Astrocyte (in vitro differentiated cells and primary cell): ENCODE results near the gene KCNN4. TPM values are rescaled to one million over a fixed set of nuclear protein-coding genes. Genes with fewer than 3 reads are reported as not detected.

Source experiments
- DNase-seq: peaks from one replicate; pipeline ENCODE4 v3.0.0-alpha.2; 2010; ENCODE audit warnings: low read depth
- FAIRE-seq: peaks from 2 replicates; lab custom pipeline; 2011; peaks lifted over from hg19 to GRCh38; lab: Jason Lieb, UNC
- H2AFZ ChIP-seq: 2 replicates; pipeline ENCODE4 v1.6.0; 2012; ENCODE audit warnings: low read depth, low read length, inconsistent platforms
- H3K27ac ChIP-seq: 2 replicates; pipeline ENCODE4 v1.5.1; 2011; ENCODE audit warnings: low read depth, low read length, inconsistent platforms
- H3K27me3 ChIP-seq: 2 replicates; pipeline ENCODE4 v1.6.0; 2011; ENCODE audit warnings: low read length, inconsistent platforms; ENCODE audit not compliant: insufficient read depth
- H3K36me3 ChIP-seq: 2 replicates; pipeline ENCODE4 v1.5.1; 2011; ENCODE audit warnings: low read length, inconsistent platforms; ENCODE audit not compliant: insufficient read depth
- H3K4me1 ChIP-seq: 2 replicates; pipeline ENCODE4 v1.5.1; 2011; ENCODE audit warnings: low read length, inconsistent platforms; ENCODE audit not compliant: insufficient read depth
- H3K4me2 ChIP-seq: 2 replicates; pipeline ENCODE4 v1.6.0; 2012; ENCODE audit warnings: low read length, inconsistent platforms
- H3K4me3 ChIP-seq: 2 replicates; pipeline ENCODE4 v1.5.1; 2011; ENCODE audit warnings: low read depth, mild to moderate bottlenecking, low read length, inconsistent platforms; ENCODE audit not compliant: insufficient read depth
- H3K79me2 ChIP-seq: 2 replicates; pipeline ENCODE4 v1.6.0; 2012; ENCODE audit warnings: mild to moderate bottlenecking, low read length, inconsistent platforms; ENCODE audit not compliant: insufficient read depth
- H3K9ac ChIP-seq: 2 replicates; pipeline ENCODE4 v1.6.0; 2012; ENCODE audit warnings: mild to moderate bottlenecking, low read length, inconsistent platforms
- H3K9me3 ChIP-seq: 2 replicates; pipeline ENCODE4 v1.5.1; 2012; ENCODE audit warnings: low read depth, mild to moderate bottlenecking, low read length, inconsistent platforms; ENCODE audit not compliant: insufficient read depth
- H4K20me1 ChIP-seq: 2 replicates; pipeline ENCODE4 v1.6.0; 2012; ENCODE audit warnings: low read length, inconsistent platforms; ENCODE audit not compliant: insufficient read depth
- H3K27ac Mint-ChIP-seq: one replicate; pipeline ENCODE4 v1.8.0; 2021; ENCODE audit warnings: mild to moderate bottlenecking, mixed read lengths; ENCODE audit not compliant: unreplicated experiment
- H3K27me3 Mint-ChIP-seq: one replicate; pipeline ENCODE4 v1.8.0; 2021; ENCODE audit warnings: low read depth, mixed read lengths; ENCODE audit not compliant: unreplicated experiment
- H3K36me3 Mint-ChIP-seq: one replicate; pipeline ENCODE4 v1.8.0; 2021; ENCODE audit warnings: low read depth, mixed read lengths; ENCODE audit not compliant: unreplicated experiment
- H3K4me1 Mint-ChIP-seq: one replicate; pipeline ENCODE4 v1.8.0; 2021; ENCODE audit warnings: low read depth, mixed read lengths; ENCODE audit not compliant: unreplicated experiment
- H3K4me3 Mint-ChIP-seq: one replicate; pipeline ENCODE4 v1.8.0; 2021; ENCODE audit warnings: mild to moderate bottlenecking, moderate library complexity, mixed read lengths; ENCODE audit not compliant: unreplicated experiment
- H3K9me3 Mint-ChIP-seq: one replicate; pipeline ENCODE4 v1.8.0; 2021; ENCODE audit warnings: mild to moderate bottlenecking, mixed read lengths; ENCODE audit not compliant: unreplicated experiment
- EZH2 ChIP-seq: IDR thresholded peaks from 2 replicates; pipeline ENCODE4 v1.6.1; 2012; ENCODE audit warnings: mild to moderate bottlenecking, low read length, inconsistent platforms; ENCODE audit not compliant: insufficient read depth
- total RNA-seq: library from RNA; stranded (reverse); gene quantifications from 2 replicates; pipeline ENCODE4 v1.2.1, GENCODE V29; 2021
- TF ChIP-seq, protein P1 (sequence below): IDR thresholded peaks from 2 replicates; pipeline ENCODE4 v1.5.1; 2011; ENCODE audit warnings: low read depth, mild to moderate bottlenecking, inconsistent platforms, low read length, moderate library complexity; ENCODE audit not compliant: insufficient read depth

KCNN4 gene
- total RNA-seq, 1 donor from 2014 or later = 3.6 TPM

- no peaks in the 10 kb centered on the region for H3K36me3 Mint-ChIP-seq
- peaks cover 27% of the 10 kb centered on the region for H3K4me1 ChIP-seq
- peak overlapping the region; percentile 59 for H3K27ac ChIP-seq
- FAIRE-seq (peak; percentile 5), DNase-seq (peak; percentile 38)
- no peaks in the 10 kb centered on the region for H3K36me3 ChIP-seq
- peaks cover 25% of the 10 kb centered on the region for H3K4me1 Mint-ChIP-seq
- H3K4me3 ChIP-seq = no peak overlapping the region
- no peaks in the 10 kb centered on the region for H4K20me1 ChIP-seq
- no peaks in the 10 kb centered on the region for H3K79me2 ChIP-seq
- peak overlapping the region; percentile 58 for H3K4me3 Mint-ChIP-seq
- peaks cover 2% of the 10 kb centered on the region for H3K9me3 Mint-ChIP-seq
- peaks cover 13% of the 10 kb centered on the region for H3K27me3 Mint-ChIP-seq
- H3K9me3 ChIP-seq = no peaks in the 10 kb centered on the region
- peak overlapping the region; percentile 62 for H3K27ac Mint-ChIP-seq
- H2AFZ ChIP-seq = peak overlapping the region; percentile 36
- TF ChIP-seq, protein P1, sequence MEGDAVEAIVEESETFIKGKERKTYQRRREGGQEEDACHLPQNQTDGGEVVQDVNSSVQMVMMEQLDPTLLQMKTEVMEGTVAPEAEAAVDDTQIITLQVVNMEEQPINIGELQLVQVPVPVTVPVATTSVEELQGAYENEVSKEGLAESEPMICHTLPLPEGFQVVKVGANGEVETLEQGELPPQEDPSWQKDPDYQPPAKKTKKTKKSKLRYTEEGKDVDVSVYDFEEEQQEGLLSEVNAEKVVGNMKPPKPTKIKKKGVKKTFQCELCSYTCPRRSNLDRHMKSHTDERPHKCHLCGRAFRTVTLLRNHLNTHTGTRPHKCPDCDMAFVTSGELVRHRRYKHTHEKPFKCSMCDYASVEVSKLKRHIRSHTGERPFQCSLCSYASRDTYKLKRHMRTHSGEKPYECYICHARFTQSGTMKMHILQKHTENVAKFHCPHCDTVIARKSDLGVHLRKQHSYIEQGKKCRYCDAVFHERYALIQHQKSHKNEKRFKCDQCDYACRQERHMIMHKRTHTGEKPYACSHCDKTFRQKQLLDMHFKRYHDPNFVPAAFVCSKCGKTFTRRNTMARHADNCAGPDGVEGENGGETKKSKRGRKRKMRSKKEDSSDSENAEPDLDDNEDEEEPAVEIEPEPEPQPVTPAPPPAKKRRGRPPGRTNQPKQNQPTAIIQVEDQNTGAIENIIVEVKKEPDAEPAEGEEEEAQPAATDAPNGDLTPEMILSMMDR = peak; percentile 99
- no peak for TF ChIP-seq EZH2
- no peaks in the 10 kb centered on the region for H3K27me3 ChIP-seq
- peak overlapping the region; percentile 80 for H3K4me2 ChIP-seq
- peak overlapping the region; percentile 58 for H3K9ac ChIP-seq
These were observed 4.4 kb upstream of the KCNN4 start for GRCh38 chr19:43784981-43785808.

GRCh38 chr19:43784241-43784980 lies 3.6 kb upstream of the KCNN4 start:
- FAIRE-seq = no peak
- H3K4me2 ChIP-seq = peak overlapping the region; percentile 80
- H3K9me3 ChIP-seq = no peaks in the 10 kb centered on the region
- Mint-ChIP-seq H3K9me3 (peaks cover 2% of the 10 kb centered on the region), H3K27me3 (peaks cover 13% of the 10 kb centered on the region), H3K27ac (peak overlapping the region; percentile 64), H3K4me3 (peak overlapping the region; percentile 70), H3K36me3 (no peaks in the 10 kb centered on the region), H3K4me1 (peaks cover 32% of the 10 kb centered on the region)
- H3K4me3 ChIP-seq = no peak overlapping the region
- TF ChIP-seq, protein P1 = no peak
- DNase-seq = peak; percentile 83
- H3K4me1 ChIP-seq = peaks cover 35% of the 10 kb centered on the region
- no peaks in the 10 kb centered on the region for H4K20me1 ChIP-seq
- no peaks in the 10 kb centered on the region for H3K27me3 ChIP-seq
- H3K9ac ChIP-seq = peak overlapping the region; percentile 58
- peak overlapping the region; percentile 59 for H3K27ac ChIP-seq
- H3K36me3 ChIP-seq = no peaks in the 10 kb centered on the region
- no peak overlapping the region for H2AFZ ChIP-seq
- peaks cover 5% of the 10 kb centered on the region for H3K79me2 ChIP-seq
